ENCODE results near the gene PARVB. TPM values are rescaled to one million over a fixed set of nuclear protein-coding genes. Genes with fewer than 3 reads are reported as not detected.

The PARVB gene
- total and polyA plus RNA-seq, 2 experiments from 2014 or later: 10.2 to 11.2 TPM

GRCh38 chr22:44045145-44045544 is 21.0 kb downstream of the PARVB start:
- no peak overlapping the region for H2AFZ ChIP-seq
- H4K20me1 ChIP-seq (ENCODE audit: insufficient read depth, poor library complexity, severe bottlenecking): no peaks in the 10 kb centered on the region
- H3K9me3 ChIP-seq (ENCODE audit: low read depth): no peaks in the 10 kb centered on the region
- H3K4me1 ChIP-seq (ENCODE audit: insufficient read depth): peaks cover 18% of the 10 kb centered on the region
- no peak for DNase-seq (ENCODE audit: low spot score)
- no peaks in the 10 kb centered on the region for H3K9me2 ChIP-seq (replicated peaks; ENCODE audit: insufficient read depth)
- 100% methylated on average over 1 of the region's 1 CpG for WGBS (ENCODE audit: low lambda C conversion rate, missing lambda C conversion rate)
- H3K4me3 ChIP-seq: no peak overlapping the region
- no peak for TF ChIP-seq EZH2phosphoT487 (IDR thresholded peaks at IDR 0.05; ENCODE audit: low read depth, severe bottlenecking, unreplicated experiment)
- TF ChIP-seq EZH2 (IDR thresholded peaks at IDR 0.05; ENCODE audit: borderline replicate concordance): no peak
- no peak for TF ChIP-seq CTCF (IDR thresholded peaks at IDR 0.05; ENCODE audit: poor library complexity)
- no peak overlapping the region for H3K27ac ChIP-seq
- no peak overlapping the region for H3K4me2 ChIP-seq
- no peaks in the 10 kb centered on the region for H3K27me3 ChIP-seq
- H3K79me2 ChIP-seq: no peaks in the 10 kb centered on the region
- H3K36me3 ChIP-seq (replicated peaks; ENCODE audit: insufficient read depth, low read depth): no peaks in the 10 kb centered on the region

- H2AFZ ChIP-seq: no peak overlapping the region
- no peaks in the 10 kb centered on the region for H3K9me2 ChIP-seq (replicated peaks; ENCODE audit: insufficient read depth)
- 31% methylated on average over 14 of the region's 14 CpGs for WGBS (ENCODE audit: low lambda C conversion rate, missing lambda C conversion rate)
- H3K36me3 ChIP-seq (replicated peaks; ENCODE audit: insufficient read depth, low read depth): no peaks in the 10 kb centered on the region
- H3K9me3 ChIP-seq (ENCODE audit: low read depth): no peaks in the 10 kb centered on the region
- H3K4me1 ChIP-seq (ENCODE audit: insufficient read depth): peaks cover 18% of the 10 kb centered on the region
- no peak overlapping the region for H3K4me3 ChIP-seq
- peak overlapping the region; percentile 38 for H3K4me2 ChIP-seq
- H3K79me2 ChIP-seq: no peaks in the 10 kb centered on the region
- peak; percentile 23 for DNase-seq (ENCODE audit: low spot score)
- TF ChIP-seq EZH2 (IDR thresholded peaks at IDR 0.05; ENCODE audit: borderline replicate concordance): no peak
- TF ChIP-seq EZH2phosphoT487 (IDR thresholded peaks at IDR 0.05; ENCODE audit: low read depth, severe bottlenecking, unreplicated experiment): no peak
- TF ChIP-seq CTCF (IDR thresholded peaks at IDR 0.05; ENCODE audit: poor library complexity): no peak
- no peak overlapping the region for H3K27ac ChIP-seq
- no peaks in the 10 kb centered on the region for H3K27me3 ChIP-seq
- H4K20me1 ChIP-seq (ENCODE audit: insufficient read depth, poor library complexity, severe bottlenecking): no peaks in the 10 kb centered on the region
Measured at GRCh38 chr22:44046485-44047141, 22.5 kb downstream of the PARVB start.

- H3K27me3 ChIP-seq: no peaks in the 10 kb centered on the region
- no peaks in the 10 kb centered on the region for H3K9me2 ChIP-seq (replicated peaks; ENCODE audit: insufficient read depth)
- WGBS (ENCODE audit: low lambda C conversion rate, missing lambda C conversion rate): 95% methylated on average over 9 of the region's 9 CpGs
- H3K9me3 ChIP-seq (ENCODE audit: low read depth): no peaks in the 10 kb centered on the region
- H3K4me1 ChIP-seq (ENCODE audit: insufficient read depth): peaks cover 18% of the 10 kb centered on the region
- no peak overlapping the region for H3K4me2 ChIP-seq
- TF ChIP-seq EZH2 (IDR thresholded peaks at IDR 0.05; ENCODE audit: borderline replicate concordance) (no peak), CTCF (IDR thresholded peaks at IDR 0.05; ENCODE audit: poor library complexity) (no peak), EZH2phosphoT487 (IDR thresholded peaks at IDR 0.05; ENCODE audit: low read depth, severe bottlenecking, unreplicated experiment) (no peak)
- H3K36me3 ChIP-seq (replicated peaks; ENCODE audit: insufficient read depth, low read depth): no peaks in the 10 kb centered on the region
- H4K20me1 ChIP-seq (ENCODE audit: insufficient read depth, poor library complexity, severe bottlenecking): no peaks in the 10 kb centered on the region
- no peak for DNase-seq (ENCODE audit: low spot score)
- H3K79me2 ChIP-seq: no peaks in the 10 kb centered on the region
- no peak overlapping the region for H3K4me3 ChIP-seq
- H3K27ac ChIP-seq: no peak overlapping the region
- no peak overlapping the region for H2AFZ ChIP-seq
Measured at GRCh38 chr22:44047891-44048301, 23.8 kb downstream of the PARVB start.
